NCI-H1694 treated with DMSO at 0.1 percent for 48 hours (cell line): Measurements from ENCODE around the gene CELF2.

Experiments
- DNase-seq: peaks from one replicate; lab custom pipeline; 2025; lab: John Stamatoyannopoulos, UW

The CELF2 gene

DNA sequence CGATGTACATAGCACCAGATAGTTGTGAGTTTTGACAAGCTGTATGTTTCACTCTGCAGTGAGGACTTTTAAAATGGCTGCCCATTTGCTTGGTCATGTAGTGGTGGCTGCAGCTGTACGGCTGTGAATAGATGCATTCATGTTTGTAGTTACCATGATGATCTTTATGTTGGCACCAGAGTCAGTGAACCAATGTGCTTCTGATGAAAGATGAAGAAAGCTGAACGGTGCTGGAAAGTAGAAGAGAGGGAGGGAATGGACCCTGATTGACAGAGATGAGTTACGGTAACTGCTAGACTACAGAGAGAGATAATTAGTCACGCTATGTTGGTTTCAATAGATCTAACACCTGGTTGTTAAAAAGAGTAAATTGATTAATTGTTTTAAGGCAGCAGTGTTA is 256.8 kb downstream of the CELF2 start:
- no peak for DNase-seq

DNA sequence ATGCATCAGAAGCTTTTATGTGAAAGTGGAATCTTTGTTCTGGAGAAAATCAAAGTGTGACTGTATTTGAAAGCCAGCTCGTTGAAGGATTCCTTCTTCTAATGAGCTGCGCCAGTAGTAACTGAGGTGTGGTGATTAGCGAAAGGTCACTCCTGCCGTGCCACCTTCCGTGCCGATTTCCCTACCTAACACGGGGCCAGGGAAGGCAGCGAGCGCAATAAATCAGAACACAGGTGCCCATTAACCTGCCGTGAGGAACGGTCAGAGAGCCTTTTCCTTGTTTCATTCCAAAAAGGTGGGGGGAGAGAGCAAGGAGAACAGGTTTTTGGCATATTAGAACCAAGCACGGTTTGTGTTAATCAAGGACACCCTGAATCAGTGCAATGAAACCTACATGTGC is 258.0 kb downstream of the CELF2 start:
- DNase-seq = no peak

DNA sequence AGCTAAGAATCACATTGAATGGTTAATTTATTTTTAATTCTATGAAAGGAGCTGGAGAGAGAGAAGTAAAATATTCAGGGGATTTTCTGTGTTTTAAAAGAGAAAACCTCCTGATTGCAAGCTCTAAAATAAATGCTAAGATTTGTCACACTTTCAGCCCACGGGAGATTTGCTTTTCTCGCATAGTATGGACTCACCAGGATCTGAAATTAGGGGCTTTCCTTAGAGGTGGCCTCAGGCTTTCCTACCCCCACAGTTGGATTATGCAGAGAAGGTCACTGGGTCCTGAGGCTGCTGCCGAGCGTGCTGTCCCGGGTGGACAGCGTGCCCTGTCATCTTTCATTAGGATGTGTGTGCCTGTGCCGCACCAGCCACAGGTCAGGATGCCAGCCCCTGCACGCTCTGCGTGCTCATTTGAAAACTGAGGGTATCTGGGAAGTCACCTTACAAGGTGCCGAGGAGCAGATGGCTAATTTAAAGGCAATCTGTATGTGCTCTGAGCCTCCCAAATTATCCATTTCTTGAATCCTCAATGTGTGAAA is 258.8 kb downstream of the CELF2 start:
- no peak for DNase-seq

DNA sequence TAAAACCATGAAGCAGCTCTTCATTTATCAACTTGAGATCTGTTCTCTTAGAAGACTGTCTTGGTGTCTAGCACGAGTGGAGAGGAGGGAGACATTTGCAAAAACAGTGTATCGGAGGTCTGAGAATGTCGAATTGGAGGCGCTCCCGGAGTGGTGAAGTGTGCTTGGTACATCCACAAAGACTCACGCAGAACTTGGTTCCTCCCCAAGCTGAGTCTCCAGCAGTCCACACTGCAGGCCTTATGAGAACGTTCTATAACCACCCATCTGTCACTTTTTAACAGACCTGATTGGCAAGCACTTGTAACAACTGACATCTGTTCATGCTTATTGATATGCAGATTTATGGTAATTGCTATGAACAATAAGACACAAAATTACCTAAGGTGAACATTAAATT is 261.6 kb downstream of the CELF2 start:
- no peak for DNase-seq

DNA sequence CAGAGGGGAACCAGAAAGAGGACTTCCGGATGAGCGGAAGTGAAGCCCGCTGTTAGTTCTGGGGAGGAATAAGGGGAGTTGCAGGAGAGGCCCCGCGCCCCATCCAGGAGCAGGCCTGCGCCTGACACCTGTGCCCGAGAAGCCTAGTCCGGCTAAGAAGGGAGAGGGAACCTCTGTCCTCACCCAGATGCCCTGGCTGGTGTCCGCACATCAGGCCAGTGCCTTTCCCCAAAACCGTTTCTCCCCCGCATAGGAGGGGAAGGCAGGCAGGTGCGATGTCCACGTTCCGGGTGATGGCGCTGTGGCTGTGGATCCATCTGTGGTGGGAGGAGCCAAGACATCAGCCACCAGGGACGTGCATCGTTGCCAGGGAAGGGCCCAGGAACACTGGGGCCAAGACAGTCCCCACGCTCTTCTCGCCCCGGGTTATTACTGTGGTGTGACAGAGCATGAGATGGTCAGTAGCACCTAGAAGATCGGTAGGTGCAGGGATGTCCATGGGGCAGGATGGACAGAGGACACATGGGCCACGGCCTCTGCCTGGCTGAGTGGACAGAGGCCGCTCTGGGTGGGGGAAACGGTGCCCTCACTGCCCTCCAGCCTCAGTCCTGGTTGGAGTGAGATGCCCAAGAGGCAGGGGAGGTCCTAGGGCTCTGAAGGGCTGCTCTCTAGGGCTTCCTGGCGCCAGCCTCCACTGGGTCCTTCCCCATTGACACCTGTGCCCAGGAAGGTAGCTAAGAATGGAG is 262.7 kb downstream of the CELF2 start:
- DNase-seq = no peak

DNA sequence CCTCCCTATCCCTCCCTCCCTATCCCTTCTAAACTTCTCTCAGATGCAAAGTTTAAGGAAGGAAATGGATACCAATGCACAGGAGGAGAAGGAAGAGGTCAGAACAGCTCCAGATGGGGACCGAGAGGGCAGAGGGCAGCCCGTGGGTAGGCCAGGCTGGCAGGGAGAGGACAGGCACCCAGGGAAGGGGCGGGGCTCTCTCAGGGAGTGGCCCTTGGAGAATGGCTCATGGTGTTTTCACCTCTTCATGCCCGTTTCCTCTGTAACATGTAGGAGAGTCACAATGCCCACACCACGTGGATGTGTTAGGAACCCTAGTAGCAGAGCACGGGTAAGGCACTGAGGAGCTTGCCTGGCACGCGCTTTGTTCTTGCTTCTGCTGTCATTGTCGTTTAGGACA is 264.5 kb downstream of the CELF2 start:
- no peak for DNase-seq

DNA sequence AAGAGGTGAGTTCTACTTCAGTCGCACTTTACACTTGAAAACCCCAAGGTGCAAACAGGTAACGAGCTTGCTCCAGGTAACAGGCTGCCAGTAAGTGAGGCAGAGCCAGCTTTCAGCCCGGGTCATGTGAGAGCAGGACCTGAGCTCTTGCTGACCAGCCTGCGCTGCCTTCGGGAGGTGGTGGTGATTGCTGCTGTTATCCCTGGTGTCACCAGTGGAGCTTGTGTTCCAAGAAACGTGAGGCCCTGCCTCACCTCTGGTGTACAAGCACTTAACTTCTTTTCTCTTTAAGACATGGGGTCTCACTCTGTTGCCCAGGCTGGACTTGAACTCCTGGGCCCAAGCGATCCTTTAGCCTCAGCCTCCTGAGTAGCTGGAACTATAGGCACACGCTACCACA is 265.0 kb downstream of the CELF2 start:
- no peak for DNase-seq

DNA sequence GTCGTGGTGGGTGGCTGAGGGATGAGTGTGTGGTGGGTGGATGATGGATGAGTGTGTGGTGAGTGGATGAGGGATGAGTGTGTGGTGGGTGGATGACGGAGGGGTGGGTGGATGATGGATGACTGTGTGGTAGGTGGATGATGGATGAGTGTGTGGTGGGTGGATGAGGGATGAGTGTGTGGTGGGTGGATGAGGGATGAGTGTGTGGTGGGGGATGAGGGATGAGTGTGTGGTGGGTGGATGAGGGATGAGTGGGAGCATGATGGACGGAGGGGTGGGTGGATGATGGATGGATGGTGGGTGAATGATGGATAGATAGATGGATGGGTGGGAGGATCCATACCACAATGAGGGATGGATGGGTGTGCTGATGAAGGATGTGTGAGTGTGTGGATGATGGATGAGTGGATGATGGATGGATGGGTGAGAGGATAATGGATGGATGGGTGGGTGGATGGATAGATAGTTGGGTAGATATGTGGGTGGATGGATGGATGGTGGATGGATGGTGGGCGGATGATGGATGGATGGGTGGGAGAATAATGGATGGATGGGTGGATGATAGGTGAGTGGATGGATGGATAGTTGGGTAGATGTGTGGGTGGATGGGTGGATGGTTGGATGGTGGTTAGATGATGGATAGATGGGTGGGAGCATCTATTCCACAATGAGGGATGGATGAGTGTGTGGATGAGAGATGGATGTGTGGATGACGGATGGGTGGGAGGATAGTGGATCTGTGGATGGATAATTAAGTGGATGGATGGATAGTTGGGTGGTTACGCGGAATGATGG is 266.8 kb downstream of the CELF2 start:
- no peak for DNase-seq

DNA sequence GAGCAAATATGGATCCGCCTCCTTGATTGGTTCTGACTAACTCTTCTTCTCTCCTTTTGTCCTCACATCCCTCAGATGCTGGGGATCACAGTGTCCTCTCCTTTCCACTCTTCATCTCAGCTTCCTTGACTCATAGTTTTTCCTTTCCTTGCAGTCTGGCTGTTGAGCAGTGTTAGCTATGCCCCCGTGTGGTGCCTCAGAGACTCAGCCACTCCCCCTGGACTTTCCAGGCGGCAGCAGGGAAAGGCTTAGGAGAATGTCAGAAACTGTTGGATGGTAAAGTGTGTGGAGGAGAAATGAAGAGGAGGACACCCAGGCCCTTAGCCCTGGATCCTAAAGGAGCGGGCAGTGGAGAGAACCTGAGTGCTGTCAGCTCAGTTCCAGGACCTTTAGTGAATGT is 267.5 kb downstream of the CELF2 start:
- no peak for DNase-seq

DNA sequence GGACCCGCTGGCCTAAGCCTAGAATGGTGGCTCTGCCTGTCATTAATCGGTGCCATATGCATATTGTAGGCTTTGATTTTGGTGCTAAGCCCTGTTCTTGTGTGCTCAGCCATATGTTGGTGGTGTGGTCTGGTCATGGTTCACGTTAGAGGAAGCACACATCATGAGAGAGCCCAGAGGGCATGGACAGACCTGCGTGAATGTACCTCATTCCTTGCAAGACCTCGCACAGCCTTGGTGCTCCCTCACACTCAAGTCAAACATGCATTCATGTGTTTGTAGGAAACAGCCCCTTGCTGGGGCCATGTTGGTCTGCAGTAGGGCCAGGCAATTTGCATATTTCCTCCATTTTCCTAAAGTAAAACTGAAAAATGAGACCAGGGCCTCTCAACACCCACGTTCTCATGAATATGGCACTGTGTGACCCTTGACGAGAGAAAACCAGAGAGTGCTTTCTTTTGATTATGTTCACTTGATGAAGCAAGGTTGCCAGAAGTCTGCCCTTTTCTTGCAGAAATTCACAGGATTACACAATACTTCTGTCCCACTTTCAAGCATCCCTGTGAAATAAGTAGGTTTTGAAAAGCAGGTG is 268.7 kb downstream of the CELF2 start:
- DNase-seq = no peak

DNA sequence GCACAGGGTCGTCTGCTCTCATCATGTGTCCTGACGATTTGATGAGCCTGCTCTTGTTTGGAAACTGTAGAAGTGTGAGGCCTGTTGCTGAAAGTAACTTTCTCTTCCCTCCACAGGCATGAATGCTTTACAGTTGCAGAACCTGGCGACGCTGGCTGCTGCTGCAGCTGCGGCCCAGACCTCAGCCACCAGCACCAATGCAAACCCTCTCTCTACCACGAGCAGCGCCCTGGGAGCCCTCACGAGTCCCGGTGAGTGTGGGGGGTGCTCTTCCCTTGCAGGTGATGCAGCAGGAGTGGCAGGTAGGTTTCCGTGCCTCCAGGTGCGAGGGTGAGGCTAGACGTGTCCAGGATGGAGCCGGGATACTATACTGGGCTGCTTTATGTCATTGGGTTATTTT is 270.6 kb downstream of the CELF2 start:
- no peak for DNase-seq

DNA sequence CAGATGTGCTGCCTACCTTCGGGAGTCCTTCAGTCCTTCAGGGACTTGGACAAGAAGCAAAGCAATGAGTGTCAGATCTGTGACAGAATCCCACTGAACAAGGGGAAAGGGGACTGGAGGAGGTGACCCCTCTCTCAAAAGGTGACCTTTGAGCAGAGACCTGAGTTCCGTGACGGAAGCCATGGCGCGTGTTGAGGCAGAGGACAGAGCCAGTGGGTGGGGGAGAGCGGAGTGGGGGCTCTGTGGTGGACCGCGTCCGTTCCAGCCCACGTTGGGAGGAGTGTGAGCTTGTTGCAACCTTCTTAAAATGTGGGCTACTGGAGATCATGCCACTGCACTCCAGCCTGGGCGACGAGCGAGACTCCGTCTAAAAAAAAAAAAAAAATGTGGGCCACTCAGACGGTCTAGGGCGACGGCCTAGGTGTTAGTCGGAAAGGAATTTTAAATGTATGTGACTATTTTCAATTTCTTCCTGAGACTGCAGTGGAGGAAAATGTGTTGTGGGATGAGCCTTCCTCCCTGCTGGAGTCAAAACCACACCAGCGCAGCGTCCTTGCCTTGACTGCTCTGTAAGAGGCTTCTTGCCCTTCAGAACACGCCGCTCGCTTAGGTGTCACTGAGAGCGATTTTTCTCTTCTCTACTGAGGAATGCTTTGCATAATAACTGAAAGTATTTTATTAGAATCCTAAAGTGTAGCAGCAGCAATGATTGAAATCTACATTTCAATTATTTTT is 272.7 kb downstream of the CELF2 start:
- DNase-seq = no peak

DNA sequence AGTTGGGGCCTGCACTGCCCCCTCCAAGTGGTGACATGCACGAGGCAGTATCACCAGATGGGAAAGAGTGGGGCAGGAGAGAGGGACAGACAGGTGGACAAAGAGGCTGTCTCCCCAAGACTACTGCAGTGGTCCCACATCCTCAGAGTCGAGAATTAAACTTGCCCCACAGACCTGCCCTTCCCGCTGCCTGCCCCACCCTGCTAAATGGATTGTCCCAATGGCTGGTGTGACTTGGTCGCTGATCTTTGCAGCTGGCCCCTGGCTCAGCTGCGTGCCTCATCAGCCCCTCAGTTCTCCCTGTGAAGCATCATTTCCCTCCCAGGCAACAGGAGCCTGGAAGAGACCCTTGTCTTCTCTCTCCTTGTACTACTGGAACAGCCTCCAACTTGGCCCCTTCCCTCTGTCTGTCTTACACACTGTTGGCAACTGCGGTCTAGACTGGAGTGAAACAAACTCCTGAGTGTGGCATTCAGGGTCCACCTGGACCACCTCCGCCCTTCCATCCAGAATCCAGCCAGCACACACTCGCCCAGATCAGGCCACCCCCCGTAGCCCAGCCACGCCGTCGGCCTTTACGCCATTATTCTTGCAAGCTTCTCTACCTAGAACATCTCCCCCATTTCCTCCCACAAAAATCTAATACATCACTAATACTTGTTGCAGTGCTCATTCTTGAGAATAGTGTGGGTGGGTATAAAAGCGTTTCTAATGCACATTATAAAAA is 275.1 kb downstream of the CELF2 start:
- DNase-seq = no peak

DNA sequence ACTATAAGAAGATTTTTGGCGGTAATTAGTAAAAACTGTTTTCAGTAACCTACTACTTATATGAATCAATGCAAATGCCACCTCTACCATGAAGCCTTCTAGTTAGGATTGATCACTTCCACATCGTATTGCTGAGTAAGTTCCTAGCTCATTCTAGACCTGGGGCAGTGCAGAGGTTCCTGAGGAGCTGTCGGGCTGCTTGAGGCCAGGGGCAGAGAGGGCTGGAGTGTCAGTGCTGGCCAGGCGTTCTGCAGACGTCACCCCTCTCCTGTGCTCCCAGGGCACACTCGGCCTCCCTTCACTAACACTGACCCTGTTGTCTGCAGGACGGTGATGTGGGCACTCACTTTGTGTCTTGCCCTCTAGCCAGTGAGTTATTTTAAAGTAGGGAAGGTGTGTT is 275.7 kb downstream of the CELF2 start:
- DNase-seq = no peak

DNA sequence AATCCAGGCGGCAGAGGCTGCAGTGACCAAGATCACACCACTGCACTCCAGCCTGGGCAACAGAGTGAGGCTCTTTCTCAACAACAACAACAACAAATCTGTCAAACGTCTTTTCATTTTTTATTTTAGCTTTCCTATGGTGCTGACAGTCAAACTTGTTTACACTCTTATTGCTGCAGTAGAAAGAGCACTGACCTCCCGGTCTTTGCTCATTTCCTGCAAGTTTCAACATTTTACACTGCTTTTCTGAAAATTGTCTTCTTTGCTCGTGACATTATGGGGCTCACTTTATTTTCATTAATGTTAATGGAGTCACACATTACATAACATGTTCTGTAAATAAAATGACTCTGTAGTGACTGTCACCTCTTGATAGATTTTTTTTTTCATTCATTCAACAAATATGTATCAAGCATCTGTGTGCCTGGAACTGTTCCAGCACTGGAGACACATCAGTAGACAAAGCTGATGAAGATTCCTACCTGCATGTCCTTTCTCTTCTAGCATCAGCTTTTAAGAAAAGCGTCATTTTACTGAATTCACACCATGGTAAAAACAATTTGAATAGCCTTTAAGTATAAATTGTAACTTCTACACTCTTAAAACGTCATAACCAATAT is 277.3 kb downstream of the CELF2 start:
- no peak for DNase-seq

DNA sequence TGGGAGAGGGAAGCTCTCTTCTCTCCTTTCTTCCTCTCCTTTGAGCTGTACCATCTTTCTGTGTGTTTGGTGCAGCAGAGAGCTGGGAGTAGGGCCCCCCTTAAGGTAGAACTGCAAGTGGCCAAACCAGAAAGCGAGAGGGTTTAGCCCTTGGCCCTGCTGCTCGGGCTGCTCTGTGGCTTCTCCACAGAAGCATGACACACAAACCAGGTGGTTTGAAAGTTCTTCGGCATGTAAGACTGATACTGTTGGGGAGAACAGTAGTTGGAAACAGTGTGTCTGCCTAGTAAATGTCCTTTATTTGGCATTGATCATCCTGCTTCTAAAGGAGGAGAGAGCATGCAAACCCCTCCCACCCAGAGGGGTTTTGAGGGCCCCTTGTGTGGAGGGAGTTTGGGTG is 277.8 kb downstream of the CELF2 start:
- DNase-seq = no peak

DNA sequence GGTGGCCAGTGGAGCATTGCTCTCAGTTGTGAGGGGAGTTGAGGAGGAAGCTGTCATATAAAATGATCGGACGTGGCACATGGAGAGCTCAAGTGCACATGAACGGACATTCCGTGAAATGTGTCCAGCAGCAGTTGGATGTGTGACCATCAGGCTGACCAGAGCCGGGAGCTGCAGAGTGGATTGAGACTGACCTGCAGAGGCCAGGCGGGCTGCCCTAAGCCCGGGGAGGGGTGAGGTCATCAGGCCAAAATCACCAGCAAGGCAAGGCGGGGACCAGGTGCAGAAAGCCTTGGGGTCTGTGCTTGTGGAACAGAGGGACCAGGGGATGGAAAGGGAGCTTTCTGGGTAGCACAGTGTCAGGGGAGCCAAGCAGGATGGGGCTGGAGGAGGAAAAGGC is 279.5 kb downstream of the CELF2 start:
- DNase-seq = no peak

DNA sequence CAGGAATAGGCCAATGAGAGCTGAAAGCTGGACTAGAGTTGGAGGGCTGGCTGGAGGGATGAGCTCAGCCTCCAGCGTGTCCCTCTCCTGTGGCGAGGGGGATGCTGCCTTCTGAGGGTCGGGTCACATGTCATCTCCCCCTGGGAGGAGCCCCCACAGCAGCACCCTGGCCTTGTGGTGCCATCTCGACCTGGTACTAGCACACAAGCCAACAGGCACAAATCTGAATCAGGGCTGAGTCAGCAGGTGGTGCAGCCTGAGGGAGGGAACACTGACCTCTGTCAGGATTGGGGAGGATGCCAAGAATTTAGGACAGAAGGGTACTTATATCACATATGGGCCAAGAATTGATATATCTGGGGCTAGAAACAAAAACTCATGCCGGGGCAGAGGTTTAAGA is 280.4 kb downstream of the CELF2 start:
- no peak for DNase-seq

DNA sequence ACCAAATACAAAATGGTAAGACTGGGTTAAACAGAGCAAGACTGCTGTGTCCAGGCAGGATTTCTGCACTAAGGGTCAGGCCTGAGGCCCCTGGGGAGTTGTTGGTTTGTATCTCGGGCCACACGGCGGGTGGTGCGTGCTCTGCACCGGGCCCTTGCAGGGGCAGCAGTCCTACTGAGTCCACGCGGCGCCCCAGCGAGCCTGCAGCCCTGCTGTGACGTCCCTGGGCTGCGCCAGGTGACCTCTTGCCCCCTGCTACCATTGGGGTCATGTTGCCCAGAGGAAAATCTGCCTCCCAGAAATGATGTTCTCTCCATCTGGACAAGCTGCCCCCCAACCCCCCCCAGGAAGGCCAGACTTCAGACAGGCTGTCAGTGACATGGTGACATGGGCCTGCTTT is 281.5 kb downstream of the CELF2 start:
- DNase-seq = no peak

DNA sequence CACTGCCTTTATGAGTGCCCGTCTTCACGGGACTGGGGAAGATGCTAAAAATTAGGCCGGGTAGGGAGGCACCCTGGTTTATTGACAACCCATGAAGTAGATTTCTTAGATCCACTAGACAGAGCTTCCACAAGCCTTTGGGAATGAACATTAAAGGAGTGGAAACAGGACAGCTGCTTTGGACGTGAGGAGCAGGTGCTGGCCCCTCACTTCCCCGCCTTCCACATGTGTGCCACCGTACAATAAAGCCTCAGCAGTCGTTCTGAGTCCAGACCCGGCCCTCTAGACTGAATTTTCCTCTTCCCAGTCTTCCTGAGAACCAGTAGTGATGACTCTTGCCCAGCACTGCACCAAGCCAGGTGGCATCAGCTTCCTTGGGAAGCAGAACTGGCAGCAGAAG is 282.4 kb downstream of the CELF2 start:
- no peak for DNase-seq

DNA sequence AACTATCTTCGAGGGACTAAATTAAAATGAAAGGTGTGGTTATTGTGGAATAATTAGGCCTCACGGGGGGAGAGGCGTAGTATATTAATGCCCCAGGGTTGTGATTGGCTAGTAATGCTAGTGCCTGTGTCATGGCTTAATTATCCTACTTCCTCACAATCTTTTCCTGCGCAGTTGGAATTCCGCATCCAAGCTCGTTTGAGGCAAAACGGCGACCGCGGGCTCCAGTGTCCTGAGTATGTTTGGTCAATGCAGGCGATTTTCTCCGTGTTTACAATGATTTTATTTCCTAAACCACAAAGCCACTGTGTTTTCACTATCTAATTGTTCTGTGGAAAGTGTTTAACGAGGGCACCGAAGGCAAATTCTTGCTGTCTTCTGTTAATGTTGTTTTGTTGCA is 282.9 kb downstream of the CELF2 start:
- no peak for DNase-seq
